HepG2 (cell line): ENCODE measurements around the gene HNRNPC. TPM values are rescaled to one million over a fixed set of nuclear protein-coding genes. Genes with fewer than 3 reads are reported as not detected.
"Not testable (repeated sequence)": the region's sequence is repeated elsewhere in the genome, so short reads cannot be mapped to it uniquely, and the experiment has no call there.

Experiments
- ATAC-seq: fragments of 200-7000 bp; cut with Tn5 transposase; 3 replicates; pipeline ENCODE4 v1.9.1; 2020; ENCODE audit warnings: mild to moderate bottlenecking, moderate library complexity
- BruUV-seq: library from RNA; stranded (reverse); fragments of 400-500 nt; replicated peaks from 2 replicates; lab custom pipeline; 2021; lab: Mats Ljungman, UMichigan
- CTCF ChIA-PET: fragments of 300-600 bp; formaldehyde crosslinking; extraction: SDS; loops from one replicate; lab custom pipeline; 2021; ENCODE audit warnings: low total read pairs, inconsistent platforms, low intra/inter-chr PET ratio; lab: Yijun Ruan, JAX
- POLR2A ChIA-PET: fragments of 350-600 bp; sonication (Branson Sonifier 250); formaldehyde crosslinking; loops from one replicate; lab custom pipeline; 2020; ENCODE audit warnings: antibody characterized with exemption, inconsistent platforms; lab: Yijun Ruan, JAX
- DNase-seq: peaks from one replicate; pipeline ENCODE4 v3.0.0-alpha.2; 2015; ENCODE audit warnings: low spot score
- FAIRE-seq: peaks from 3 replicates; lab custom pipeline; 2011; peaks lifted over from hg19 to GRCh38; lab: Jason Lieb, UNC
- H2AFZ ChIP-seq: one replicate; pipeline ENCODE4 v1.6.1; 2011; ENCODE audit warnings: low read length, inconsistent platforms
- H3K27ac ChIP-seq: fragments of 300-600 bp; 3 replicates; pipeline ENCODE4 v1.8.0; 2011; ENCODE audit warnings: mixed run types, mild to moderate bottlenecking, mixed read lengths, low read length, inconsistent platforms; ENCODE audit not compliant: insufficient read depth; ENCODE audit errors: extremely low read length
- H3K27me3 ChIP-seq, 2 experiments: fragments of 200-600 bp in 1 of 2; 2 replicates in 1 of 2; 3 replicates in 1 of 2; pipeline versions ENCODE4 v1.6.0 to v1.8.0; 2011; ENCODE audit warnings: low read length in 2 of 2, mild to moderate bottlenecking in 2 of 2, moderate library complexity in 2 of 2, inconsistent platforms in 1 of 2; ENCODE audit not compliant: insufficient read depth in 2 of 2, control insufficient read depth in 1 of 2
- H3K36me3 ChIP-seq, 2 experiments: fragments of 200-600 bp in 1 of 2; replicated peaks in 1 of 2; 2 replicates in 1 of 2; 3 replicates in 1 of 2; pipeline versions ENCODE4 v1.5.1 to v1.8.0; 2011; ENCODE audit warnings: low read length in 2 of 2, inconsistent platforms in 1 of 2; ENCODE audit not compliant: insufficient read depth in 2 of 2, control insufficient read depth in 1 of 2
- H3K4me1 ChIP-seq: 2 replicates; pipeline ENCODE4 v1.5.1; 2012; ENCODE audit warnings: low read length, inconsistent platforms; ENCODE audit not compliant: insufficient read depth
- H3K4me2 ChIP-seq: 2 replicates; pipeline ENCODE4 v1.6.0; 2011; ENCODE audit warnings: low read depth, low read length, inconsistent platforms
- H3K4me3 ChIP-seq, 3 experiments: fragments of 200-600 bp in 1 of 3; sonication (generic), shearing (Covaris generic) in 1 of 3; replicated peaks in 1 of 3; 2 replicates each; pipeline ENCODE4 v1.5.1; 2011 to 2016; ENCODE audit warnings: low read length in 3 of 3, inconsistent platforms in 2 of 3, low read depth in 2 of 3, mild to moderate bottlenecking in 2 of 3, control low read depth in 1 of 3, mixed read lengths in 1 of 3; ENCODE audit not compliant: insufficient read depth in 1 of 3
- H3K79me2 ChIP-seq: one replicate; pipeline ENCODE4 v1.6.1; 2011; ENCODE audit warnings: low read length, inconsistent platforms; ENCODE audit not compliant: insufficient read depth
- H3K9ac ChIP-seq: 2 replicates; pipeline ENCODE4 v1.6.0; 2011; ENCODE audit warnings: mild to moderate bottlenecking, low read depth, low read length, inconsistent platforms; ENCODE audit not compliant: insufficient read depth
- H3K9me3 ChIP-seq: 2 replicates; pipeline ENCODE4 v1.5.1; 2012; ENCODE audit warnings: mild to moderate bottlenecking, low read length
- H4K20me1 ChIP-seq: 2 replicates; pipeline ENCODE4 v1.6.0; 2011; ENCODE audit warnings: inconsistent platforms, mild to moderate bottlenecking, low read length, moderate library complexity; ENCODE audit not compliant: insufficient read depth
- AGO2 ChIP-seq: fragments of 200-400 bp; formaldehyde crosslinking; optimal IDR thresholded peaks from 2 replicates; pipeline ENCODE3; 2017; ENCODE audit warnings: mild to moderate bottlenecking, low read depth, low read length, moderate library complexity
- ATM ChIP-seq: fragments of 450-650 bp; IDR thresholded peaks from 2 replicates; pipeline ENCODE4 v1.7.1; 2017; ENCODE audit warnings: mild to moderate bottlenecking, borderline replicate concordance
- JUND ChIP-seq: sonication (generic); formaldehyde crosslinking; IDR thresholded peaks from 2 replicates; pipeline ENCODE4 v1.8.0; 2022; ENCODE audit warnings: mild to moderate bottlenecking, missing genetic modification reagents
- POLR2A ChIP-seq, 2 experiments: IDR thresholded peaks; 2 replicates each; pipeline ENCODE4 v1.6.1; 2011; ENCODE audit warnings: low read depth in 2 of 2, low read length in 2 of 2, mild to moderate bottlenecking in 1 of 2, moderate library complexity in 1 of 2; ENCODE audit not compliant: insufficient read depth in 1 of 2
- POLR2AphosphoS2 ChIP-seq: IDR thresholded peaks from 2 replicates; pipeline ENCODE4 v1.6.1; 2011; ENCODE audit warnings: low read depth, low read length, improper control_type of control experiment
- RBM22 ChIP-seq: fragments of 200-400 bp; formaldehyde crosslinking; optimal IDR thresholded peaks from 2 replicates; pipeline ENCODE3; 2017; ENCODE audit warnings: mild to moderate bottlenecking, low read length, moderate library complexity
- SSRP1 ChIP-seq: IDR thresholded peaks from 2 replicates; pipeline ENCODE4 v1.6.1; 2016; ENCODE audit warnings: control low read depth
- TOPORS ChIP-seq: sonication (generic); formaldehyde crosslinking; IDR thresholded peaks from 2 replicates; pipeline ENCODE4 v1.8.0; 2023; ENCODE audit warnings: mild to moderate bottlenecking, missing genetic modification reagents
- ZFP1 ChIP-seq: IDR thresholded peaks from 2 replicates; pipeline ENCODE4 v1.6.1; 2016
- ZFP36L1 ChIP-seq: sonication (generic); formaldehyde crosslinking; IDR thresholded peaks from 2 replicates; pipeline ENCODE4 v1.8.0; 2022; ENCODE audit warnings: mild to moderate bottlenecking, missing genetic modification reagents, moderate library complexity
- ZNF224 ChIP-seq: sonication (generic); formaldehyde crosslinking; IDR thresholded peaks from 2 replicates; pipeline ENCODE4 v1.5.0; 2020; ENCODE audit warnings: mild to moderate bottlenecking, missing genetic modification reagents
- WGBS: methylation state at CpG from one replicate; pipeline ENCODE4 v1.1.6; 2017; ENCODE audit warnings: low lambda C conversion rate; 5-methylcytosine and 5-hydroxymethylcytosine counted together
- in situ Hi-C: cut with HindIII; loops from 2 replicates; pipeline ENCODE4 v1.10.0; 2017; ENCODE audit warnings: low pct_unique_long_range_greater_than_20kb; ENCODE audit not compliant: extremely low pct_ligation_motif_present
- intact Hi-C: fragments of 100-400 bp; cut with micrococcal nuclease; formaldehyde crosslinking; loops from one replicate; pipeline ENCODE4 v1.10.0; 2022; ENCODE audit not compliant: unreplicated experiment
- polyA plus RNA-seq, 8 experiments: library from polyadenylated mRNA; depleted of rRNA in 3 of 8; stranded (reverse) in 7 of 8; unstranded in 1 of 8; fragments of >200 nt; fragmentation: Illumina TruSeq in 4 of 8; extraction: Trizol in 4 of 8; gene quantifications; 2 replicates each; pipeline versions ENCODE4 v1.2.1 to v1.2.3, GENCODE V29; 2011 to 2016; ENCODE audit warnings: low read depth in 4 of 8, missing spikeins in 1 of 8, mixed read lengths in 1 of 8; ENCODE audit not compliant: insufficient read depth in 1 of 8
- total RNA-seq, 5 experiments: library from RNA; depleted of rRNA; stranded (reverse); fragments of >200 nt; fragmentation: Illumina TruSeq; extraction: Trizol; gene quantifications; 2 replicates each; pipeline ENCODE4 v1.2.3, GENCODE V29; 2016; ENCODE audit warnings: low read depth in 1 of 5
- TF ChIP-seq, protein P1 (sequence below): sonication (generic); formaldehyde crosslinking; IDR thresholded peaks from 2 replicates; pipeline ENCODE4 v1.4.0; 2020; ENCODE audit warnings: missing genetic modification reagents
- TF ChIP-seq, protein P2 (sequence below): IDR thresholded peaks from 2 replicates; pipeline ENCODE4 v1.6.1; 2016; ENCODE audit warnings: mild to moderate bottlenecking, missing biosample characterization, missing genetic modification reagents

HNRNPC gene
- total and polyA plus RNA-seq, 2 of the 13 experiments (the other 11 are each of a cell fraction or from before 2014, with no cell fraction given) = 628 to 1,099 TPM

DNA sequence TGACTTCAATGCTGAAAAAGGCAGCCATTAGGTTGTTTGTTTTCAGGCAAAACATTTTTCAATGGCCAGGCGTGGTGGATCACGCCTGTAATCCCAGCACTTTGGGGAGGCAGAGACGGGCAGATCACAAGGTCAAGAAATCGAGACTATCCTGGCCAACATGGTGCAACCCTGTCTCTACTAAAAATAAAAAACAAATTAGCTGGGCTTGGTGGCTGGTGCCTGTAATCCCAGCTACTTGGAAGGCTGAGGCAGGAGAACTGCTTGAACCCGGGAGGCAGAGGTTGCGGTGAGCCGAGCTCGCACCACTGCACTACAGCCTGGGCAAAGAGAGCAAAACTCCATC is 13.2 kb downstream of the HNRNPC start:
- FAIRE-seq, H2AFZ ChIP-seq, H3K4me3 ChIP-seq, H3K27ac ChIP-seq, intact Hi-C loops, DNase-seq, BruUV-seq, H3K9me3 ChIP-seq, CTCF ChIA-PET, in situ Hi-C loops, H3K27me3 ChIP-seq, H3K9ac ChIP-seq: not testable (repeated sequence)
- H3K4me1 ChIP-seq = peaks cover 64% of the 10 kb centered on the region
- peaks cover 27 to 88% of the 10 kb centered on the region in 2 experiments for H3K36me3 ChIP-seq
- H3K79me2 ChIP-seq = peaks cover 98% of the 10 kb centered on the region
- peak in 1 of 2 experiments; percentile 48; a peak in 2 of 4 replicates for TF ChIP-seq POLR2A (IDR thresholded peaks at IDR 0.05; ENCODE audit: insufficient read depth in 1 of 2, low read depth in 2 of 2, low read length in 2 of 2)
- 97% methylated on average over 8 of the region's 8 CpGs for WGBS
- peak overlapping the region; percentile 0; the same call in 1 of the 2 replicates for H3K4me2 ChIP-seq
- peak; percentile 0; the same call in 2 of the 3 replicates for ATAC-seq
- POLR2A ChIA-PET = interaction anchor here (1.0 to 5.0 kb wide), 4 partner anchors 10 to 53 kb away, joined by 3 to 68 read pairs (median 26); no protein-coding TSS in a partner anchor
- peaks cover 97% of the 10 kb centered on the region for H4K20me1 ChIP-seq

DNA sequence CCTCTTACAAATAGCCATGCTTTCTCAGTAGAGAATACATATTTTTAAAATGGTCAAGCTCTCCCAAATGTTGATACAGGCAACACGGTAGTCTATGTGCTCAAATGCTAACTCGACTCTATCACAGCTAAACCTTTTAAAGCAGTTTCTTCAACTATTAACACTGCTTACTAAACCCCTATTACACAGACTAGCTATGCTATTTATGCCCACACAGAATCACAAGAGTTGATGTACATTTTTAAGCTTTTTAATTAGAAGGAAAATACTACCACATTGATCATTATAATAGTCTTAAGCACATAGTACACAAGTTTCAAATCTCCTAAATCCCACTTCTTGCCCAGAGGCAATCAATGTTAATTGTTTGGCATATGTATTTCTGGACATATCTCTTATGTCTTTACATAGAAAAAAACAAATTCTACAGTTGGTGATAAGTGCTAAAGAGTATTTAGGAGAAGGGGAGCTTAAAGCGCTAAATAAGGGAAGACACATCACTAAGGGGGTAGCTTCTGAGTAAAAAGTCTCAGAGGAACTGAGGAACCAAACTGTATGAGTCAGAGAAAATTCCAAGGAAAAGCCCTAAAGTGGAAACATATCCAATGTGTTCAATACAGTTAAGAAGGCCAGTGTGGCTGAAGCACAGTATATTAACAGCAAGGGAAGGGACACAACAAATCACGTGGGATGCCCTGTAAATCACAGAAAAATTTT is 13.7 kb downstream of the HNRNPC start:
- DNase-seq = no peak
- in situ Hi-C loops = no loop called here
- 90% methylated on average over 4 of the region's 4 CpGs for WGBS
- peaks cover 97% of the 10 kb centered on the region for H4K20me1 ChIP-seq
- H3K27me3 ChIP-seq = no peaks in the 10 kb centered on the region; a peak in 1 of 5 replicates
- ChIA-PET CTCF (no interaction called here), POLR2A (interaction anchor here (1.0 to 5.0 kb wide), 5 partner anchors 10 to 54 kb away, joined by 3 to 68 read pairs (median 11); no protein-coding TSS in a partner anchor)
- peak; percentile 5 for ATAC-seq
- no peak overlapping the region for H2AFZ ChIP-seq
- H3K4me3 ChIP-seq = no peak overlapping the region
- H3K79me2 ChIP-seq = peaks cover 98% of the 10 kb centered on the region
- peaks cover 59% of the 10 kb centered on the region for H3K4me1 ChIP-seq
- BruUV-seq = TSS peak; percentile 1
- intact Hi-C loops = no loop called here
- H3K36me3 ChIP-seq = peaks cover 27 to 88% of the 10 kb centered on the region in 2 experiments
- TF ChIP-seq SSRP1 (CRISPR knock-in tag) (0 out of 2 replicates have a peak, but pooled peaks have one; percentile 61), ZFP1 (CRISPR knock-in tag) (no peak), POLR2A (IDR thresholded peaks at IDR 0.05; ENCODE audit: insufficient read depth in 1 of 2, low read depth in 2 of 2, low read length in 2 of 2) (peak in 1 of 2 experiments; percentile 5; a peak in 2 of 4 replicates), RBM22 (peak; percentile 69), JUND (CRISPR knock-in tag) (no peak), AGO2 (peak; percentile 10), ZNF224 (CRISPR knock-in tag) (no peak), POLR2AphosphoS2 (peak; percentile 92), TOPORS (CRISPR knock-in tag) (0 out of 2 replicates have a peak, but pooled peaks have one; percentile 27), ZFP36L1 (CRISPR knock-in tag) (0 out of 2 replicates have a peak, but pooled peaks have one; percentile 16), ATM (no peak)
- TF ChIP-seq, protein P1, sequence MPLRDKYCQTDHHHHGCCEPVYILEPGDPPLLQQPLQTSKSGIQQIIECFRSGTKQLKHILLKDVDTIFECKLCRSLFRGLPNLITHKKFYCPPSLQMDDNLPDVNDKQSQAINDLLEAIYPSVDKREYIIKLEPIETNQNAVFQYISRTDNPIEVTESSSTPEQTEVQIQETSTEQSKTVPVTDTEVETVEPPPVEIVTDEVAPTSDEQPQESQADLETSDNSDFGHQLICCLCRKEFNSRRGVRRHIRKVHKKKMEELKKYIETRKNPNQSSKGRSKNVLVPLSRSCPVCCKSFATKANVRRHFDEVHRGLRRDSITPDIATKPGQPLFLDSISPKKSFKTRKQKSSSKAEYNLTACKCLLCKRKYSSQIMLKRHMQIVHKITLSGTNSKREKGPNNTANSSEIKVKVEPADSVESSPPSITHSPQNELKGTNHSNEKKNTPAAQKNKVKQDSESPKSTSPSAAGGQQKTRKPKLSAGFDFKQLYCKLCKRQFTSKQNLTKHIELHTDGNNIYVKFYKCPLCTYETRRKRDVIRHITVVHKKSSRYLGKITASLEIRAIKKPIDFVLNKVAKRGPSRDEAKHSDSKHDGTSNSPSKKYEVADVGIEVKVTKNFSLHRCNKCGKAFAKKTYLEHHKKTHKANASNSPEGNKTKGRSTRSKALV (CRISPR knock-in tag) = 0 out of 2 replicates have a peak, but pooled peaks have one; percentile 29
- TF ChIP-seq, protein P2, sequence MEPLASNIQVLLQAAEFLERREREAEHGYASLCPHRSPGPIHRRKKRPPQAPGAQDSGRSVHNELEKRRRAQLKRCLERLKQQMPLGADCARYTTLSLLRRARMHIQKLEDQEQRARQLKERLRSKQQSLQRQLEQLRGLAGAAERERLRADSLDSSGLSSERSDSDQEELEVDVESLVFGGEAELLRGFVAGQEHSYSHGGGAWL (CRISPR knock-in tag) = no peak
- no peak overlapping the region for H3K27ac ChIP-seq
- H3K4me2 ChIP-seq = peak overlapping the region; percentile 0; the same call in 1 of the 2 replicates
- H3K9ac ChIP-seq = no peak overlapping the region
- no peaks in the 10 kb centered on the region for H3K9me3 ChIP-seq
- FAIRE-seq = no peak
